Mesendoderm (in vitro differentiated cells): Measurements from ENCODE around the gene ACVR1.

Experiments used
- DNase-seq: peaks from one replicate; pipeline ENCODE4 v3.0.0; 2013
- H2AK5ac ChIP-seq: 2 replicates; pipeline ENCODE4 v1.6.1; 2013; ENCODE audit warnings: low read length, inconsistent platforms
- H2BK120ac ChIP-seq: 2 replicates; pipeline ENCODE4 v1.6.1; 2013; ENCODE audit warnings: low read depth, mild to moderate bottlenecking, low read length, moderate library complexity, mixed read lengths
- H2BK15ac ChIP-seq: replicated peaks from 2 replicates; pipeline ENCODE4 v1.6.1; 2013; ENCODE audit warnings: low read depth, mild to moderate bottlenecking, moderate library complexity
- H2BK5ac ChIP-seq: 2 replicates; pipeline ENCODE4 v1.6.1; 2013; ENCODE audit warnings: low read length, inconsistent platforms
- H3K18ac ChIP-seq: 2 replicates; pipeline ENCODE4 v1.6.1; 2013; ENCODE audit warnings: mild to moderate bottlenecking, low read length, mixed read lengths
- H3K23ac ChIP-seq: one replicate; pipeline ENCODE4 v1.6.1; 2013; ENCODE audit warnings: low read length
- H3K27ac ChIP-seq: 2 replicates; pipeline ENCODE4 v1.5.1; 2013; ENCODE audit warnings: low read depth, mild to moderate bottlenecking, inconsistent platforms, low read length, moderate library complexity
- H3K27me3 ChIP-seq: 2 replicates; pipeline ENCODE4 v1.6.1; 2013; ENCODE audit warnings: low read length, control low read depth, mild to moderate bottlenecking, inconsistent platforms; ENCODE audit not compliant: insufficient read depth, poor library complexity
- H3K36me3 ChIP-seq: 2 replicates; pipeline ENCODE4 v1.6.1; 2013; ENCODE audit warnings: low read length, inconsistent platforms; ENCODE audit not compliant: control insufficient read depth, insufficient read depth
- H3K4ac ChIP-seq: one replicate; pipeline ENCODE4 v1.6.1; 2013; ENCODE audit warnings: low read depth, mild to moderate bottlenecking, low read length, moderate library complexity
- H3K4me1 ChIP-seq: 2 replicates; pipeline ENCODE4 v1.6.1; 2013; ENCODE audit warnings: low read depth, low read length, inconsistent platforms; ENCODE audit not compliant: control insufficient read depth
- H3K4me2 ChIP-seq: 2 replicates; pipeline ENCODE4 v1.6.1; 2013; ENCODE audit warnings: low read length
- H3K4me3 ChIP-seq: 2 replicates; pipeline ENCODE4 v1.5.1; 2013; ENCODE audit warnings: mild to moderate bottlenecking, low read length
- H3K56ac ChIP-seq: one replicate; pipeline ENCODE4 v1.6.1; 2013; ENCODE audit warnings: low read length
- H3K79me1 ChIP-seq: 2 replicates; pipeline ENCODE4 v1.6.1; 2013; ENCODE audit warnings: low read length, inconsistent platforms
- H3K79me2 ChIP-seq: 2 replicates; pipeline ENCODE4 v1.6.1; 2013; ENCODE audit warnings: mild to moderate bottlenecking, low read length; ENCODE audit not compliant: control insufficient read depth, insufficient read depth
- H3K9ac ChIP-seq: 2 replicates; pipeline ENCODE4 v1.6.1; 2013; ENCODE audit warnings: low read length, inconsistent platforms
- H4K5ac ChIP-seq: one replicate; pipeline ENCODE4 v1.6.1; 2013; ENCODE audit warnings: low read length
- H4K8ac ChIP-seq: one replicate; pipeline ENCODE4 v1.6.1; 2013; ENCODE audit warnings: low read depth, mild to moderate bottlenecking, control low read depth, low read length, moderate library complexity
- WGBS: extraction: QIAGEN DNeasy Blood & Tissue Kit; methylation state at CpG from one replicate; pipeline ENCODE4 v1.1.7; 2013; ENCODE audit warnings: low lambda C conversion rate, missing lambda C conversion rate; ENCODE audit not compliant: insufficient coverage; ENCODE audit errors: extremely low coverage; 5-methylcytosine and 5-hydroxymethylcytosine counted together

ACVR1 gene

DNA sequence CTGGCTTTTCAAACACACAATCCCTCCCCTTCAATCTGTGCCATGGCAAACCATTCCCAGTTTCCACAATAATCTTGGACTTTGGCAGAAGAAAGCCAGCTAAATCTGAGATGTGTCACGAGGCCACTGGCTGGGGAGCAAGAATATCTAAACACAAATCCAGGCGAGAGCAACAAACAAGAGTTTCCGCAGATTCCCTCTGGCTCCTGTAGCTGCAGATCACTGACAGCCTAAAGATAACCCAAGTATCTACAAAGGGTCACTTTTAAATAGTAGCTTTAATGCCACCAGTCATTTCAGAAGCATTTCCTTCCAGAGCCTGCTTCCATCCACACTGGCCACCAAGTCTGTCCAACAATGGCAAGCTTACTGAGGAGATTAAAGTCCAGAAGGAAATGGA lies 86.9 kb downstream of the ACVR1 start:
- DNase-seq, result no peak
- no peak overlapping the region for H3K4me3 ChIP-seq
- H3K27me3 ChIP-seq, result no peaks in the 10 kb centered on the region
- no CpG with 5 or more reads among the region's 3 CpGs for WGBS
- H2BK15ac ChIP-seq, result no peak overlapping the region
- H2AK5ac ChIP-seq, result no peak overlapping the region
- H3K4me1 ChIP-seq, result peaks cover 30% of the 10 kb centered on the region
- H4K8ac ChIP-seq, result no peak overlapping the region
- H3K18ac ChIP-seq, result no peak overlapping the region
- H2BK120ac ChIP-seq, result no peak overlapping the region
- H3K23ac ChIP-seq, result no peak overlapping the region
- no peak overlapping the region for H3K27ac ChIP-seq
- H3K4me2 ChIP-seq, result no peak overlapping the region
- no peak overlapping the region for H3K9ac ChIP-seq
- H3K56ac ChIP-seq, result no peak overlapping the region
- H3K36me3 ChIP-seq, result no peaks in the 10 kb centered on the region
- H3K4ac ChIP-seq, result no peak overlapping the region
- no peak overlapping the region for H4K5ac ChIP-seq
- peaks cover 9% of the 10 kb centered on the region for H3K79me1 ChIP-seq
- no peak overlapping the region for H2BK5ac ChIP-seq
- no peaks in the 10 kb centered on the region for H3K79me2 ChIP-seq

DNA sequence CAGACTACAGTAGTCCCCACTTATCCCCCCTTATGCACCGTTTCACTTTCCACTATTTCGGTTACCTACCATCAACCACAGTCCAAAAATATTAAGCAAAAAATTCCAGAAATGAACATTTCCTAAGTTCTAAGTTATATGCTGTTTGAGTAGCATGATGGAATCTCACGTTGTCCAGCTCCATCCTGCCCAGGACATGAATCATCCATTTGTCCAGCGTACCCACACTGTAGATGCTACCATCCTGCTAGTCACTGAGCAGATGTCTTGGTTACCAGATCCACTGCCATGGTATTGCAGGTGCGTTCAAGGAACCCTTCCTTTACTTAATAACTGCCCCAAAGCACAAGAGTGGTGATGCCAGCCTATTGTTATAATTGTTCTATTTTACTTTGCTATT lies 87.9 kb downstream of the ACVR1 start:
- H4K5ac ChIP-seq, result no peak overlapping the region
- H3K4me2 ChIP-seq, result no peak overlapping the region
- H2AK5ac ChIP-seq, result no peak overlapping the region
- no peak for DNase-seq
- no peak overlapping the region for H3K18ac ChIP-seq
- no peak overlapping the region for H3K23ac ChIP-seq
- H3K36me3 ChIP-seq, result no peaks in the 10 kb centered on the region
- peaks cover 9% of the 10 kb centered on the region for H3K79me1 ChIP-seq
- H3K27ac ChIP-seq, result no peak overlapping the region
- no peak overlapping the region for H2BK15ac ChIP-seq
- no peaks in the 10 kb centered on the region for H3K27me3 ChIP-seq
- H2BK5ac ChIP-seq, result no peak overlapping the region
- H4K8ac ChIP-seq, result no peak overlapping the region
- H3K56ac ChIP-seq, result peak overlapping the region; percentile 59
- no peak overlapping the region for H3K9ac ChIP-seq
- no peak overlapping the region for H3K4ac ChIP-seq
- no peak overlapping the region for H2BK120ac ChIP-seq
- H3K79me2 ChIP-seq, result no peaks in the 10 kb centered on the region
- no peak overlapping the region for H3K4me3 ChIP-seq
- peaks cover 36% of the 10 kb centered on the region for H3K4me1 ChIP-seq
- WGBS, result no CpG with 5 or more reads among the region's 5 CpGs

DNA sequence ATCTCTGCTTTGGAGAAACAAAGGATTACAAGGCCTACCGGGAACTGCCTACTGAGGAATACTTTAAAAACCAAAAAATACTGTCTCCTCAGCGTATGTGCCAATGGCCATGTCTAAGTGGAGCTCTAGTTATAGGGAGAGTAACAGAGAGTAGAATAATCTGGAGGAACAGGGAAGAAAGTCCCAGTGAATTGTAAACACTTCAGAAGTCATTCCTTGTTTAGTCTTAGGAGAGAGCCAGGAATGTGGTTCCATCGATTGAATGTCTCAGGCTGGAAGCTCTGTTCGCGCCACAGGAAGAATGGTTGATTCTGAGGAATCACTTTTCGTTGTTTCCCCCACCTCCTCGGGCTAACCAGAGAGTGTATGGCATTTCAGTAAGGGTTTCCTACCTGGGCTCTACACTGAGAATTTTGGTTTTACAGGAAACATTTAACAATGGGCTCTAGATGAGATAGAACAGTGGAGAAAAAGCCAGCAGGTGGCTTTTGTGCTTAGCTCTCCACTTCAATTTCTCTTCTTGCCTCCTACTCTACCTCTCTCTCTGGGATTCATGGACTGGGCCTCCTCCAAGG lies 88.7 kb downstream of the ACVR1 start:
- H3K79me1 ChIP-seq, result peaks cover 9% of the 10 kb centered on the region
- peaks cover 36% of the 10 kb centered on the region for H3K4me1 ChIP-seq
- no peak overlapping the region for H3K23ac ChIP-seq
- H2AK5ac ChIP-seq, result no peak overlapping the region
- H3K9ac ChIP-seq, result no peak overlapping the region
- DNase-seq, result peak; percentile 58
- no peak overlapping the region for H2BK120ac ChIP-seq
- H3K4me3 ChIP-seq, result no peak overlapping the region
- H2BK15ac ChIP-seq, result no peak overlapping the region
- H3K4ac ChIP-seq, result no peak overlapping the region
- H3K36me3 ChIP-seq, result no peaks in the 10 kb centered on the region
- H3K56ac ChIP-seq, result no peak overlapping the region
- peak overlapping the region; percentile 61 for H3K27ac ChIP-seq
- no peak overlapping the region for H2BK5ac ChIP-seq
- H4K8ac ChIP-seq, result no peak overlapping the region
- no peak overlapping the region for H3K18ac ChIP-seq
- no peaks in the 10 kb centered on the region for H3K27me3 ChIP-seq
- no peaks in the 10 kb centered on the region for H3K79me2 ChIP-seq
- no peak overlapping the region for H4K5ac ChIP-seq
- WGBS, result no CpG with 5 or more reads among the region's 7 CpGs
- no peak overlapping the region for H3K4me2 ChIP-seq

DNA sequence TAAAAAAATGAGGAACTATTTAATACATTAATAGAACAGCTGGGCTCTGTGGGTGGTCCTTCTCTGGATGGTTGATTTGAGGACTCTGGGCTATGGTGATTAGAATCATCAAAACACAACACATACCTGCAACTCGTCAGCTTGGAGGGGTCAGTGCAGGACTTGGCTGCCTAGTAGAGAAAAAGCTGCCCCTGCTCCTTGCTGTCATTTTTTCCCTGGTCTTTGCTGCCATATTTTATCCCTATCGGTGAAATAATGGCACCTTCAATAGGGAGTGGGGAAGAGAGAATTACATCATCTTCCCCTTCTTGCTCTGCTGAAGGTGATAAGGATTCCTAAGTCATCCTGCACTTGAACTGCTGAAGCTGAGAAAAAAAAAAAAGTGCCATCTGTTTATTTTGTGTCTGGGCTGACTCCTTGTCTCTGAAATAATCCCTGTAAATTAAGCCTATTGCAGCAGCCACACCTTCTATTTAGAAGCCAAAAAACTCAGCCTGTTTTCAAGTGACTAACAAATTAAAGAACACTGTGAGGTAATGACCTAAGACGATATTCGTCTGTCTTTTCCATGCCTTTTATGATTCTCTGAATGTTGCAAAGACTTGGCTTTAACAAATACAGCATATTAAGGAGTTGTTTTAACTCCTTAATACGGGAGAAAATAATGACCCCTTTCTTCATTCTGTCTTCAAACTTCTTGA lies 89.3 kb downstream of the ACVR1 start:
- H3K23ac ChIP-seq, result no peak overlapping the region
- DNase-seq, result peak; percentile 71
- peaks cover 9% of the 10 kb centered on the region for H3K79me1 ChIP-seq
- no peak overlapping the region for H2BK15ac ChIP-seq
- H3K27me3 ChIP-seq, result no peaks in the 10 kb centered on the region
- H2BK120ac ChIP-seq, result no peak overlapping the region
- no peak overlapping the region for H2BK5ac ChIP-seq
- peak overlapping the region; percentile 20 for H3K18ac ChIP-seq
- no CpG with 5 or more reads among the region's 5 CpGs for WGBS
- no peak overlapping the region for H3K4me2 ChIP-seq
- H3K79me2 ChIP-seq, result no peaks in the 10 kb centered on the region
- no peak overlapping the region for H4K5ac ChIP-seq
- no peak overlapping the region for H3K4ac ChIP-seq
- no peak overlapping the region for H4K8ac ChIP-seq
- H3K36me3 ChIP-seq, result no peaks in the 10 kb centered on the region
- H3K27ac ChIP-seq, result peak overlapping the region; percentile 61
- no peak overlapping the region for H3K56ac ChIP-seq
- H3K4me3 ChIP-seq, result no peak overlapping the region
- H3K4me1 ChIP-seq, result peaks cover 36% of the 10 kb centered on the region
- H2AK5ac ChIP-seq, result no peak overlapping the region
- H3K9ac ChIP-seq, result no peak overlapping the region

DNA sequence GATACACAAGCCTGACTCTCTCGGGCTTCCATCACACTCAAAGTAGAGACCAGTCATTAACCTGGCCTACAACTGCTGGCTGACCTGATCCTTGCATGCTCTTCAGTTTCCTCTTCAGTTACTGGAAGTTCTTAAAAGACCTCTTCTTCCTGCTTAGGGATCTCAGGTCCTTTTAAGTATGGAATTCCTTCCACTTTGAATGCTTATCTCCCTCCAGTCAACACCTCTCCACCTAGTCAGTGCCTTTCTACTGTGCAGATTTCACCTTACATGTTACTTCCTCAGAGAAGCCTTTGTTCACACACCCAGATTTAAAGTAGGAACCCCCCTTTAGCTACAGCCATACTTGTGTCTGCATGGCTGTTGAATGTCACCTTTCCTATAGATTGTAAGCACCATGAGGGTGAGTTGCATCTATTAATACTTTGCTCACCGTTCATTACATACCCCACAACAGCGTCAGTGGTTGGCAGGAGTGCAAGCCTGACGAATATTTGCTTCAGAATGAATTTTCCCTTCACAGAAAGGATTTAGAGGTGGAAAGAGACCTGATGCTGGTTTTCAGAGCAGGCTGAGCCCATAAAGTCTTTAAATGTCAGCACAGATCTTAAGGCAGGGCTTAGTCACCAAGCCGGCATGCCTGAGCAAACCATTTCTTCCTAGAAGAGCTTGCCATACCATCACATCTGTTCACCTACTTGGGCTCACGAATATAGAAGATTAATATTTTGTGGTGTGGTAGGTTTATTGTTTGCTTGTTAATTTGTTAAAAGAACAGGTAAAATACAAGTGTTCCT lies 90.1 kb downstream of the ACVR1 start:
- H3K9ac ChIP-seq, result no peak overlapping the region
- peak overlapping the region; percentile 82 for H2BK120ac ChIP-seq
- H3K56ac ChIP-seq, result peak overlapping the region; percentile 63
- DNase-seq, result peak; percentile 64
- H3K36me3 ChIP-seq, result no peaks in the 10 kb centered on the region
- H3K4me2 ChIP-seq, result no peak overlapping the region
- H3K18ac ChIP-seq, result peak overlapping the region; percentile 85
- H2AK5ac ChIP-seq, result no peak overlapping the region
- H3K4me3 ChIP-seq, result no peak overlapping the region
- no peak overlapping the region for H3K4ac ChIP-seq
- no peak overlapping the region for H3K23ac ChIP-seq
- no peak overlapping the region for H4K8ac ChIP-seq
- H2BK15ac ChIP-seq, result no peak overlapping the region
- WGBS, result 100% methylated on average over 1 of the region's 6 CpGs
- H2BK5ac ChIP-seq, result peak overlapping the region; percentile 51
- H3K27ac ChIP-seq, result no peak overlapping the region
- H3K79me2 ChIP-seq, result no peaks in the 10 kb centered on the region
- no peaks in the 10 kb centered on the region for H3K27me3 ChIP-seq
- no peak overlapping the region for H4K5ac ChIP-seq
- H3K4me1 ChIP-seq, result peaks cover 36% of the 10 kb centered on the region
- peaks cover 9% of the 10 kb centered on the region for H3K79me1 ChIP-seq
